ENCODE measurements around the gene RAB11FIP3. TPM values are rescaled to one million over a fixed set of nuclear protein-coding genes. Genes with fewer than 3 reads are reported as not detected.

The RAB11FIP3 gene
- total and polyA plus RNA-seq, 9 of the 15 experiments (the other 6 are each of a cell fraction or from before 2014, with no cell fraction given), result 0.46 to 13.1 (median 4.3) TPM

GRCh38 chr16:386641-387156 lies 38.8 kb upstream of the RAB11FIP3 start (continued):
- TF ChIP-seq, protein P1, sequence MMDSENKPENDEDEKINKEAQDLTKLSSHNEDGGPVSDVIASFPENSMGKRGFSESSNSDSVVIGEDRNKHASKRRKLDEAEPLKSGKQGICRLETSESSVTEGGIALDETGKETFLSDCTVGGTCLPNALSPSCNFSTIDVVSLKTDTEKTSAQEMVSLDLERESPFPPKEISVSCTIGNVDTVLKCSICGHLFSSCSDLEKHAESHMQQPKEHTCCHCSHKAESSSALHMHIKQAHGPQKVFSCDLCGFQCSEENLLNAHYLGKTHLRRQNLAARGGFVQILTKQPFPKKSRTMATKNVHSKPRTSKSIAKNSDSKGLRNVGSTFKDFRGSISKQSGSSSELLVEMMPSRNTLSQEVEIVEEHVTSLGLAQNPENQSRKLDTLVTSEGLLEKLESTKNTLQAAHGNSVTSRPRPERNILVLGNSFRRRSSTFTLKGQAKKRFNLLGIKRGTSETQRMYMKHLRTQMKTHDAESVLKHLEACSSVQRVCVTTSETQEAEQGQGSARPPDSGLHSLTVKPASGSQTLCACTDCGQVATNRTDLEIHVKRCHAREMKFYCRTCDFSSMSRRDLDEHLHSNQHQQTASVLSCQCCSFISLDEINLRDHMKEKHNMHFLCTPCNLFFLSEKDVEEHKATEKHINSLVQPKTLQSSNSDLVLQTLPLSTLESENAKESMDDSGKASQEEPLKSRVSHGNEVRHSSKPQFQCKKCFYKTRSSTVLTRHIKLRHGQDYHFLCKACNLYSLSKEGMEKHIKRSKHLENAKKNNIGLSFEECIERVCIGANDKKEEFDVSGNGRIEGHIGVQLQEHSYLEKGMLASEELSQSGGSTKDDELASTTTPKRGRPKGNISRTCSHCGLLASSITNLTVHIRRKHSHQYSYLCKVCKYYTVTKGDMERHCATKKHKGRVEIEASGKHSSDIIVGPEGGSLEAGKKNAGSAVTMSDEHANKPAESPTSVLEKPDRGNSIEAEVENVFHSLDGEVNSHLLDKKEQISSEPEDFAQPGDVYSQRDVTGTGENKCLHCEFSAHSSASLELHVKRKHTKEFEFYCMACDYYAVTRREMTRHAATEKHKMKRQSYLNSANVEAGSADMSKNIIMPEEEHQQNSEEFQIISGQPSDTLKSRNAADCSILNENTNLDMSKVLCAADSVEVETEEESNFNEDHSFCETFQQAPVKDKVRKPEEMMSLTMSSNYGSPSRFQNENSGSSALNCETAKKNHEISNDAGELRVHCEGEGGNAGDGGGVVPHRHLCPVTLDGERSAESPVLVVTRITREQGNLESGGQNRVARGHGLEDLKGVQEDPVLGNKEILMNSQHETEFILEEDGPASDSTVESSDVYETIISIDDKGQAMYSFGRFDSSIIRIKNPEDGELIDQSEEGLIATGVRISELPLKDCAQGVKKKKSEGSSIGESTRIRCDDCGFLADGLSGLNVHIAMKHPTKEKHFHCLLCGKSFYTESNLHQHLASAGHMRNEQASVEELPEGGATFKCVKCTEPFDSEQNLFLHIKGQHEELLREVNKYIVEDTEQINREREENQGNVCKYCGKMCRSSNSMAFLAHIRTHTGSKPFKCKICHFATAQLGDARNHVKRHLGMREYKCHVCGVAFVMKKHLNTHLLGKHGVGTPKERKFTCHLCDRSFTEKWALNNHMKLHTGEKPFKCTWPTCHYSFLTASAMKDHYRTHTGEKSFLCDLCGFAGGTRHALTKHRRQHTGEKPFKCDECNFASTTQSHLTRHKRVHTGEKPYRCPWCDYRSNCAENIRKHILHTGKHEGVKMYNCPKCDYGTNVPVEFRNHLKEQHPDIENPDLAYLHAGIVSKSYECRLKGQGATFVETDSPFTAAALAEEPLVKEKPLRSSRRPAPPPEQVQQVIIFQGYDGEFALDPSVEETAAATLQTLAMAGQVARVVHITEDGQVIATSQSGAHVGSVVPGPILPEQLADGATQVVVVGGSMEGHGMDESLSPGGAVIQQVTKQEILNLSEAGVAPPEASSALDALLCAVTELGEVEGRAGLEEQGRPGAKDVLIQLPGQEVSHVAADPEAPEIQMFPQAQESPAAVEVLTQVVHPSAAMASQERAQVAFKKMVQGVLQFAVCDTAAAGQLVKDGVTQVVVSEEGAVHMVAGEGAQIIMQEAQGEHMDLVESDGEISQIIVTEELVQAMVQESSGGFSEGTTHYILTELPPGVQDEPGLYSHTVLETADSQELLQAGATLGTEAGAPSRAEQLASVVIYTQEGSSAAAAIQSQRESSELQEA (IDR thresholded peaks at IDR 0.05; ENCODE audit: low read depth), result no peak
- TF ChIP-seq ZNF197 (CRISPR knock-in tag; IDR thresholded peaks at IDR 0.05; ENCODE audit: low read depth) (no peak), ZKSCAN3 (CRISPR knock-in tag; IDR thresholded peaks at IDR 0.05) (no peak), CHCHD3 (CRISPR knock-in tag; IDR thresholded peaks at IDR 0.05) (no peak), KLF10 (CRISPR knock-in tag; IDR thresholded peaks at IDR 0.05) (no peak), AFF4 (CRISPR knock-in tag; IDR thresholded peaks at IDR 0.05) (no peak), LEF1 (IDR thresholded peaks at IDR 0.05) (no peak)
- TF ChIP-seq, protein P2, sequence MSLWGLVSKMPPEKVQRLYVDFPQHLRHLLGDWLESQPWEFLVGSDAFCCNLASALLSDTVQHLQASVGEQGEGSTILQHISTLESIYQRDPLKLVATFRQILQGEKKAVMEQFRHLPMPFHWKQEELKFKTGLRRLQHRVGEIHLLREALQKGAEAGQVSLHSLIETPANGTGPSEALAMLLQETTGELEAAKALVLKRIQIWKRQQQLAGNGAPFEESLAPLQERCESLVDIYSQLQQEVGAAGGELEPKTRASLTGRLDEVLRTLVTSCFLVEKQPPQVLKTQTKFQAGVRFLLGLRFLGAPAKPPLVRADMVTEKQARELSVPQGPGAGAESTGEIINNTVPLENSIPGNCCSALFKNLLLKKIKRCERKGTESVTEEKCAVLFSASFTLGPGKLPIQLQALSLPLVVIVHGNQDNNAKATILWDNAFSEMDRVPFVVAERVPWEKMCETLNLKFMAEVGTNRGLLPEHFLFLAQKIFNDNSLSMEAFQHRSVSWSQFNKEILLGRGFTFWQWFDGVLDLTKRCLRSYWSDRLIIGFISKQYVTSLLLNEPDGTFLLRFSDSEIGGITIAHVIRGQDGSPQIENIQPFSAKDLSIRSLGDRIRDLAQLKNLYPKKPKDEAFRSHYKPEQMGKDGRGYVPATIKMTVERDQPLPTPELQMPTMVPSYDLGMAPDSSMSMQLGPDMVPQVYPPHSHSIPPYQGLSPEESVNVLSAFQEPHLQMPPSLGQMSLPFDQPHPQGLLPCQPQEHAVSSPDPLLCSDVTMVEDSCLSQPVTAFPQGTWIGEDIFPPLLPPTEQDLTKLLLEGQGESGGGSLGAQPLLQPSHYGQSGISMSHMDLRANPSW (CRISPR knock-in tag; IDR thresholded peaks at IDR 0.05), result no peak
- TF ChIP-seq, protein P3, sequence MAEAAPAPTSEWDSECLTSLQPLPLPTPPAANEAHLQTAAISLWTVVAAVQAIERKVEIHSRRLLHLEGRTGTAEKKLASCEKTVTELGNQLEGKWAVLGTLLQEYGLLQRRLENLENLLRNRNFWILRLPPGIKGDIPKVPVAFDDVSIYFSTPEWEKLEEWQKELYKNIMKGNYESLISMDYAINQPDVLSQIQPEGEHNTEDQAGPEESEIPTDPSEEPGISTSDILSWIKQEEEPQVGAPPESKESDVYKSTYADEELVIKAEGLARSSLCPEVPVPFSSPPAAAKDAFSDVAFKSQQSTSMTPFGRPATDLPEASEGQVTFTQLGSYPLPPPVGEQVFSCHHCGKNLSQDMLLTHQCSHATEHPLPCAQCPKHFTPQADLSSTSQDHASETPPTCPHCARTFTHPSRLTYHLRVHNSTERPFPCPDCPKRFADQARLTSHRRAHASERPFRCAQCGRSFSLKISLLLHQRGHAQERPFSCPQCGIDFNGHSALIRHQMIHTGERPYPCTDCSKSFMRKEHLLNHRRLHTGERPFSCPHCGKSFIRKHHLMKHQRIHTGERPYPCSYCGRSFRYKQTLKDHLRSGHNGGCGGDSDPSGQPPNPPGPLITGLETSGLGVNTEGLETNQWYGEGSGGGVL (CRISPR knock-in tag; IDR thresholded peaks at IDR 0.05), result no peak

Data from K562 (cell line).